Measurements from ENCODE around the gene PPIH. TPM values are rescaled to one million over a fixed set of nuclear protein-coding genes. Genes with fewer than 3 reads are reported as not detected.

PPIH gene
- total RNA-seq, 1 experiment from 2014 or later, result 78.5 TPM

DNA sequence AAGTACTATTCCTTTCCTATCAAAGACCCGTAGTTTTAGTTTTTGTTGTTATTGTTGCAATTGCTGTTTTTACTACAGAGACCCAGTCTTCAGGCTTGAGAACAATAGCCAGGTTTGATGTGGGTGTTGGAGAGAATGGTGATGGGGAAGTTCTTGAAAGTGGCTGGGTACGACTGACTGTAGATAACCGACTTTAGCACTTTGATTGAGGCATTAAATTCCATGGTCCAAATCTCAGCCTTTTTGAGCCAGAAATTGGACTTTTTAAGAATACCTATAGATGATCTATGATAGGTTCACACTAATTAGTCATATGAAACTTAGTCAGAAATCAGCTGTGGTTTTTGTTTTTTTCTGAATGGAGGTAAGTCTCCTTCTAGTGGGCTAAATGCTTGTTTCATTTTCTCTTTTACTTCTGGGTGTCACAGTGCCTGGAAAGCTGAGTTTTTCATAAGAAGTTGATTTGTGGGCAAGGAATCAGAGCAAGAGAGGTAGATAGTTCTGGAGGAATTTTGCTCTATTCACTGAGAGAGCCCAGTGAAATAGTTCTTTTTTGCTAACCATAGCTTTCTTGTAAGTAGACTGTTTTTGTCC, 2.8 kb downstream of the PPIH start:
- peaks cover 39% of the 10 kb centered on the region for H3K36me3 ChIP-seq (ENCODE audit: control insufficient read depth, insufficient read depth, low read length)
- H3K27ac ChIP-seq (ENCODE audit: low read length), result no peak overlapping the region
- ATAC-seq, result no peak
- in situ Hi-C loops (cut with HindIII; ENCODE audit: low pct_unique_long_range_greater_than_20kb, low sequenced_read_pairs) (no loop called here), intact Hi-C loops (cut with micrococcal nuclease; ENCODE audit: unreplicated experiment) (no loop called here)
- no peak for DNase-seq (ENCODE audit: low read depth, low spot score)
- H3K4me1 ChIP-seq (ENCODE audit: control insufficient read depth, insufficient read depth, low read length), result peaks cover 15% of the 10 kb centered on the region
- CTCF ChIA-PET, result interaction anchor here (0.6 kb wide), 1 partner anchor 283 kb away, joined by 3 read pairs; no protein-coding TSS in a partner anchor
- POLR2A ChIA-PET, result no interaction called here
- no peaks in the 10 kb centered on the region for H3K9me3 ChIP-seq (ENCODE audit: control insufficient read depth, insufficient read depth, low read depth, low read length)
- TF ChIP-seq POLR2AphosphoS5 (IDR thresholded peaks at IDR 0.05; ENCODE audit: low read depth, low read length) (no peak), SIN3A (IDR thresholded peaks at IDR 0.05; ENCODE audit: borderline replicate concordance, insufficient read depth, low read depth, low read length) (no peak), TCF7L2 (IDR thresholded peaks at IDR 0.05; ENCODE audit: low read depth, low read length) (no peak)
- TF ChIP-seq, protein P1, sequence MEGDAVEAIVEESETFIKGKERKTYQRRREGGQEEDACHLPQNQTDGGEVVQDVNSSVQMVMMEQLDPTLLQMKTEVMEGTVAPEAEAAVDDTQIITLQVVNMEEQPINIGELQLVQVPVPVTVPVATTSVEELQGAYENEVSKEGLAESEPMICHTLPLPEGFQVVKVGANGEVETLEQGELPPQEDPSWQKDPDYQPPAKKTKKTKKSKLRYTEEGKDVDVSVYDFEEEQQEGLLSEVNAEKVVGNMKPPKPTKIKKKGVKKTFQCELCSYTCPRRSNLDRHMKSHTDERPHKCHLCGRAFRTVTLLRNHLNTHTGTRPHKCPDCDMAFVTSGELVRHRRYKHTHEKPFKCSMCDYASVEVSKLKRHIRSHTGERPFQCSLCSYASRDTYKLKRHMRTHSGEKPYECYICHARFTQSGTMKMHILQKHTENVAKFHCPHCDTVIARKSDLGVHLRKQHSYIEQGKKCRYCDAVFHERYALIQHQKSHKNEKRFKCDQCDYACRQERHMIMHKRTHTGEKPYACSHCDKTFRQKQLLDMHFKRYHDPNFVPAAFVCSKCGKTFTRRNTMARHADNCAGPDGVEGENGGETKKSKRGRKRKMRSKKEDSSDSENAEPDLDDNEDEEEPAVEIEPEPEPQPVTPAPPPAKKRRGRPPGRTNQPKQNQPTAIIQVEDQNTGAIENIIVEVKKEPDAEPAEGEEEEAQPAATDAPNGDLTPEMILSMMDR (IDR thresholded peaks at IDR 0.05), result no peak
- TF ChIP-seq, protein P2, sequence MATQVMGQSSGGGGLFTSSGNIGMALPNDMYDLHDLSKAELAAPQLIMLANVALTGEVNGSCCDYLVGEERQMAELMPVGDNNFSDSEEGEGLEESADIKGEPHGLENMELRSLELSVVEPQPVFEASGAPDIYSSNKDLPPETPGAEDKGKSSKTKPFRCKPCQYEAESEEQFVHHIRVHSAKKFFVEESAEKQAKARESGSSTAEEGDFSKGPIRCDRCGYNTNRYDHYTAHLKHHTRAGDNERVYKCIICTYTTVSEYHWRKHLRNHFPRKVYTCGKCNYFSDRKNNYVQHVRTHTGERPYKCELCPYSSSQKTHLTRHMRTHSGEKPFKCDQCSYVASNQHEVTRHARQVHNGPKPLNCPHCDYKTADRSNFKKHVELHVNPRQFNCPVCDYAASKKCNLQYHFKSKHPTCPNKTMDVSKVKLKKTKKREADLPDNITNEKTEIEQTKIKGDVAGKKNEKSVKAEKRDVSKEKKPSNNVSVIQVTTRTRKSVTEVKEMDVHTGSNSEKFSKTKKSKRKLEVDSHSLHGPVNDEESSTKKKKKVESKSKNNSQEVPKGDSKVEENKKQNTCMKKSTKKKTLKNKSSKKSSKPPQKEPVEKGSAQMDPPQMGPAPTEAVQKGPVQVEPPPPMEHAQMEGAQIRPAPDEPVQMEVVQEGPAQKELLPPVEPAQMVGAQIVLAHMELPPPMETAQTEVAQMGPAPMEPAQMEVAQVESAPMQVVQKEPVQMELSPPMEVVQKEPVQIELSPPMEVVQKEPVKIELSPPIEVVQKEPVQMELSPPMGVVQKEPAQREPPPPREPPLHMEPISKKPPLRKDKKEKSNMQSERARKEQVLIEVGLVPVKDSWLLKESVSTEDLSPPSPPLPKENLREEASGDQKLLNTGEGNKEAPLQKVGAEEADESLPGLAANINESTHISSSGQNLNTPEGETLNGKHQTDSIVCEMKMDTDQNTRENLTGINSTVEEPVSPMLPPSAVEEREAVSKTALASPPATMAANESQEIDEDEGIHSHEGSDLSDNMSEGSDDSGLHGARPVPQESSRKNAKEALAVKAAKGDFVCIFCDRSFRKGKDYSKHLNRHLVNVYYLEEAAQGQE (IDR thresholded peaks at IDR 0.05; ENCODE audit: insufficient read depth in 1 of 2, low read depth in 2 of 2, low read length in 1 of 2), result no peak
- H3K27me3 ChIP-seq (ENCODE audit: control insufficient read depth, insufficient read depth, low read length), result no peaks in the 10 kb centered on the region
- BruUV-seq (replicated peaks), result no TSS peak
- H3K4me3 ChIP-seq (ENCODE audit: low read depth in 2 of 2, low read length in 2 of 2), result no peak overlapping the region

DNA sequence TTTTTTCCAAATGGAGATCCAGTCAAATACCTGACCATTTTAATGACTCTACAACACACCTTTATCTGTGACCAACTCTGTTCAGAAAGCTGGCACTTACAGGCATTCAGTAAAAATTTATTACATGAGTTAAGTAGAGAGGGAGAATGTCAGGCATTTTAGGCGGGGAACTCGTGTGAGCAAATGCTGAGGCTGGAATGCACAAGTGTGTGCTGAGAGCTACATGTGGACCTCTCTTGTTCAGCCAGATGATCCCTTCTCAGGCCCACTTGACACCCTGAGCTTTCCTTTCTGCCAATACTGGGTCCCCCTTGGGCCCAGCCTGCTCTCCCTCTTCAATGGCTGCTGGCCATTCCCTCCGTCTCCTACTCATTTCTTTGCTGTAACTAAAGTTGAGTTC, 11.7 kb downstream of the PPIH start:
- TF ChIP-seq, protein P1 (IDR thresholded peaks at IDR 0.05), result no peak
- no peak for TF ChIP-seq SIN3A (IDR thresholded peaks at IDR 0.05; ENCODE audit: borderline replicate concordance, insufficient read depth, low read depth, low read length)
- no peak for TF ChIP-seq TCF7L2 (IDR thresholded peaks at IDR 0.05; ENCODE audit: low read depth, low read length)
- TF ChIP-seq, protein P2 (IDR thresholded peaks at IDR 0.05; ENCODE audit: insufficient read depth in 1 of 2, low read depth in 2 of 2, low read length in 1 of 2), result no peak
- TF ChIP-seq POLR2AphosphoS5 (IDR thresholded peaks at IDR 0.05; ENCODE audit: low read depth, low read length), result no peak
- DNase-seq (ENCODE audit: low read depth, low spot score) (no peak), ATAC-seq (no peak)
- ChIA-PET CTCF (no interaction called here), POLR2A (no interaction called here)
- in situ Hi-C loops (cut with HindIII; ENCODE audit: low pct_unique_long_range_greater_than_20kb, low sequenced_read_pairs), result no loop called here
- Histone ChIP-seq H3K4me1 (ENCODE audit: control insufficient read depth, insufficient read depth, low read length) (no peaks in the 10 kb centered on the region), H3K9me3 (ENCODE audit: control insufficient read depth, insufficient read depth, low read depth, low read length) (no peaks in the 10 kb centered on the region), H3K27me3 (ENCODE audit: control insufficient read depth, insufficient read depth, low read length) (no peaks in the 10 kb centered on the region), H3K36me3 (ENCODE audit: control insufficient read depth, insufficient read depth, low read length) (peaks cover 17% of the 10 kb centered on the region), H3K27ac (ENCODE audit: low read length) (no peak overlapping the region), H3K4me3 (ENCODE audit: low read depth in 2 of 2, low read length in 2 of 2) (no peak overlapping the region)
- intact Hi-C loops (cut with micrococcal nuclease; ENCODE audit: unreplicated experiment), result no loop called here
- BruUV-seq (replicated peaks), result no TSS peak
